ENCODE measurements around the gene SKA1. TPM values are rescaled to one million over a fixed set of nuclear protein-coding genes. Genes with fewer than 3 reads are reported as not detected.
A peak's percentile ranks its signal among the peaks of the same experiment; 100 is the strongest.
"Not testable (repeated sequence)": the region's sequence is repeated elsewhere in the genome, so short reads cannot be mapped to it uniquely, and the experiment has no call there.

SKA1 gene
- polyA plus RNA-seq, 3 donors, result 5.8 to 8.9 (median 7.7) TPM

DNA sequence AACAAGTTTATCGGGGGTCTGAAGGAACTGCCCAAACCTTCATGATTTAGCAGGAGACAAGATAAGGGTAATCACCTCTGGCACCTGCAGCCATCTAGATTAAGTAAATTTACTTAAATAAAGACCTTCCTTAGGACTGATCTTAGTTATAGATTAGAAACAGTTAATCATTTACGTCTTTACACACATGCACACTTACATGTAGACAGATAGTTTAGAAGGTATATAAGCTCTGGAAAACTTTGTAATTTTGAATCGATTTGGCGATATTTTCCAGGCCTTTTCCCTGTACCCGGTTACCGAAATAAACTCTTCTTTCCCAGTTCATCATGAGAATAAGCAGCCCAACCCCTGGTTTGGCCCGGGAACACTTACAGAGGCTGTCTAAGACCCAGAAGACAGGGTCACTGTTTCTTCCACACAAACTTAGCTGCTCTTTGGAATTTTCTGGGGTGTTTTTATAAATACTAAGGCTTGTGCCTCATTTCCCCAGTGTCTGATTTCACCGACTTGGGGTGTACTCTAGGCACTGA lies 560 bp upstream of the SKA1 start:
- peak in 1 of 11 donors; percentile 5 for DNase-seq (ENCODE audit: extremely low read depth in 1 of 11, low read depth in 9 of 11, low spot score in 4 of 11)

DNA sequence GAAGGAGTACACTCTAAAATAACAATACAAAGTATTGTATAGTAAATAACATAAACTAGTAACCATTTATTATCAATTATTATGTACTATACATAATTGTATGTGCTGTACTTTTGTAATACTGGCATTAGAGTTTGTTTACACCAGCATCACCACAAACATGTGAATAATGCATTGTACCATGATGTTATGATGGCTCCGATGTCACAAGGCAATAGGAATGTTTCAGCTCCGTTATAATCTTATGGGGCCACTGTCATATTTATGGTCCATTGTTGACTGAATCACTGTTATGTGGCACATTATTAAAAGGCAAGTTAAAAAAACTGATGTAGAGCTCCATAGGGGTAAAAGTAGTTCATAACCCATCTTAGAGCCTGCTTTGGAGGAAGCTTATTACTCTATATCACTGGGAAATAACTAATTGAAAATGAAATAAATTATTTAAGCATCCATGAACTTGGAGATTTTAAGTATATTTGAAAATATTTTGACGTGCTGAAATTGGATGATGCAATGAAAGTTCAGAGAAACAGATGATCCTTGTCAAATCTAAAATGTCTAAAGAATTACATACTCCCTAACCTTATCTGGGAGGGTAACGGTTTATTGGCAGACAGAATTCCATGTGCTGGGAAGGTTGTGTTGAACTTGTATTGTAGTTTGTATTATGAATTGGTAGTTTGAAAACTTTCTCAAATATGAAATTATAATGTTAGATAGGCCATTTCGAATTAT lies 2.4 kb downstream of the SKA1 start:
- no peak for DNase-seq (ENCODE audit: extremely low read depth in 1 of 11, low read depth in 9 of 11, low spot score in 4 of 11)

DNA sequence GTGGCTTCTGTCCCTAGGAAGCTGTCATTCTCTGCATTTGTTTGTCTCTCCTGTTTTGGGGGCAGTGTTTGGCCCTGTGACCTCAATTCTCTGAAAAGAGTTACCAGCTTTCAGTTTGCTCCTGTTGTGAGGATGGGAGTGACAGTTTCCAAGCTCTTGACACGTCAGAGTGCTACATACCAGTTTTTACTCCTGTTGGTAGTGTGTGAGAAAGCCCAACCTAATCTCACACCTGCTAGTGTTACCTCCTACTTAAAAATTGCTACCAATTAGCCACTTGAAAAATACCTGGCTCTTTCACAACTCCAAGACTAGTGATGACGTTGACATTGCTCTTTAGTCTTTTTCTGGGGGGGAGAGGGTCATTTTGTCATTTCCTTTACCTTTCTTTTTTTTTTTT lies 14.1 kb downstream of the SKA1 start:
- DNase-seq (ENCODE audit: extremely low read depth in 1 of 11, low read depth in 9 of 11, low spot score in 4 of 11), result no peak

DNA sequence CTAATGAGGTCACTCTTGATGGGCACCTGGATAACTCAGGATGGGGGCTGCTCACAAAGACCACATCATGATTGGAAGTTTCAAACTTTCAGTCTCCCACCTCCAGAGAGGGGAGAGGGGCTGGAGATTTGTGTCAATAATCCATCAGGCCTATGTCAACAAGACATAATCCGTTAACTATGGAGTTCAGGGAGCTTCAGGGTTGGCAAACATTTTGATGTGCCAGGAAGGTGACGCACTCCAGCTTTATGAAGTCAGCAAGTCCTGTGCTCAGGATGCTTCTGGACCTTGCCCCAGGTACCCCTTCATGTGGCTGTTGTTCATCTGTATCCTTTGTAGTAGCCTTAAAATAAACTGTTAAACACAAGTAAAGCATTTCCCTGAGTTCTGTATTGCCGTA lies 19.0 kb downstream of the SKA1 start:
- DNase-seq (ENCODE audit: extremely low read depth in 1 of 11, low read depth in 9 of 11, low spot score in 4 of 11), result no peak

DNA sequence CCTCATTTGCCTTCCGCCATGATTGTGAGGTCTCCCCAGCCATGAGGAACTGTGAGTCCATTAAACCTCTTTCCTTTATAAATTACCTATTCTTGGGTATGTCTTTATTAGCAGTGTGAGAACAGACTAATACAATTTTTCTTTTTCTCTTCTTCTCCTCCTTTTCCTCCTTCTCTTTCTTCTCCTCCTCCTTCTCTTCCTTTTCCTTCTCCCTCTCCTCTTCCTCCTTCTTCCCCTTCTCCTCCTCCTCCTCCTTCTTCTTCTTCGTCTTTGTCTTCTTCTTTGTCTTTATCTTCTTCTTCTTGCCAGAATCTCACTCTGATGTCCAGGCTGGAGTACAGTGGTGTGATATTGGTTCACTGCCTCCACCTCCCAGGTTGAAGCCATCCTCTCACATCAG lies 20.2 kb downstream of the SKA1 start:
- DNase-seq (ENCODE audit: extremely low read depth in 1 of 11, low read depth in 9 of 11, low spot score in 4 of 11), result no peak

DNA sequence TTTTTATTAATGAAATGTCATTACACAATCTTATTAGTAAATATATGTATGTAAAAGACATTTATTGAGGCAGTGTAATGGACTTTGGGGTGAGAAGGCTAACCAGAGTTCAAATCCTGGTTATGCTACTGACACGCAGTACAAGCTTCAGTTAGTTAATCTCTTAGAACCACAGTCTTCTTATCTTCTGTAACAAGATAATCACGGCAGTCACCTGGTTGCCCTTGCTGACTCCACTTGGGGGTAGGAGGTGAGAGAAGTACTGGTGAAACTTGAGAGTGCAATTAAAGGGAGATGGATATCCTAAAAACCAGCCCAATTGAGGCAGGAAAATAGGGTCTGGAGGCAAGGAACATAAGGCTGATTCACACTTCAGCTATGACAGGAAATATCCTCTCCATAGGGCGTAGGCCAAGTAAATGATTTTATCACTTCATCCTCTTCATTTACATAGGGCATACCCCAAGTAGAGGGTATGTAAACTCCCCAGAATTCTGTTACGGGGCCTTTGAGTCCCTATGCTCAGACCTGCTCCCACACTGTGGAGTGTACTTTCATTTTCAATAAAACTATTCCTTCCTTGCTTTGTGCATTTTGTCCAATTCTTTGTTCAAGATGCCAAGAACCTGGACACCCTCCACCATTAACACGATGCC lies 21.3 kb downstream of the SKA1 start:
- DNase-seq (ENCODE audit: extremely low read depth in 1 of 11, low read depth in 9 of 11, low spot score in 4 of 11), result no peak

DNA sequence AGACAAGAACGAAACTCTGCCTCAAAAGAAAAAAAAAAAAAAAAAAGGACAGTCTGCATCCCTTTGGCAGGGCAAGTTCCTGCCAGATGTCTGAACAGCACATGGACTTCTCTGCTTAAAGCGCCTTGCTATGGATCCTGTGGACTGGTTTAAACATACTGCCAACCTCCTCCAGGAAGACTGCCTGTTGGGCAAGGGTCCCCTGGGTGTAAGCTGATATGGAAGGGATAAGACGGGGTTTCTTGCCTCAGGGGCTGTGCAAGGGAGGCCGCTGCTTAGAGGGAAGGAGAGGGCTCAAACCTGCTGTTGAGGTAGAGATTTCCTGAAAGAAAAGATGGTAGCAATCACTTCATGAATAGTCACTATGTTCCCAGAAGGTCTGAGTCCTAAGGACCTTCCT lies 22.2 kb downstream of the SKA1 start:
- no peak for DNase-seq (ENCODE audit: extremely low read depth in 1 of 11, low read depth in 9 of 11, low spot score in 4 of 11)

DNA sequence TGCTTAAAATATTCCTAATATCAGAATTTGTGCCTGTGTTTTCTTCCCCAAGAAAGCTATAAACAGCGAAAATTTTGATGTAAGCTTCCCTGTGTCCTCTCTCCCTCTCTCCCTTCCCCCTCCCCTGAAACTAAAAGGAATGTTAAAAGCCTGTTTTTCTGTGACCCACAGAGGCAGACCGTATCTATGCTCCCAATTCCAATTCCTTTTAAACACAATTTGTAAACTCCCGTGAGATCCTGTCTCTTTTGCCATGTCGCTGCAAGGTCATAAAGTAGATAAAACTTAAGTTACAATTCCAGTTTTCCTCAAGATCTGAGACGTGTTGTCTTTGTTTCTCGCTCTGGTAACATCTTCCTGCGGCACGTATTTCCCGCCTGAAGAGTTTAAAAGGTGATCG lies 23.3 kb downstream of the SKA1 start:
- DNase-seq (ENCODE audit: extremely low read depth in 1 of 11, low read depth in 9 of 11, low spot score in 4 of 11), result no peak

DNA sequence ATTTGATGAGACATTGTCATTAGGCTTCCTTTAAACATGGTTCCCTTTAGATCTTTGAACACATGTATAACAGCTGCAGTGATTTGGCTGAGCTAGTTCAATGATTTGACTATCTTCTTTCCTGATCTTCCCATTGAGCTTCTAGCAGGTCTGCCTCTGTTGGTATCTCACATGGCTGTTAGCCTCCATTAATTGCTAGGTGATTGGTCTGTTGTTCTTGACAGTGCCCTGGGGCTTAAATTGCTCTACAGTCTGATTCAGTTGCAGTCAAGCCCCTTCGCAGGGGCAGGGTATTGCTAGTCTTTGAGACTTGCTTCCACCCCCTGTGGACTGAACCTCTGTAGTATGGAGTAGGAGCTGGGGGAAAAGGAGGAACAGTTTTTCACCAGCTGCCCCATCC lies 24.1 kb downstream of the SKA1 start:
- DNase-seq (ENCODE audit: extremely low read depth in 1 of 11, low read depth in 9 of 11, low spot score in 4 of 11), result no peak

DNA sequence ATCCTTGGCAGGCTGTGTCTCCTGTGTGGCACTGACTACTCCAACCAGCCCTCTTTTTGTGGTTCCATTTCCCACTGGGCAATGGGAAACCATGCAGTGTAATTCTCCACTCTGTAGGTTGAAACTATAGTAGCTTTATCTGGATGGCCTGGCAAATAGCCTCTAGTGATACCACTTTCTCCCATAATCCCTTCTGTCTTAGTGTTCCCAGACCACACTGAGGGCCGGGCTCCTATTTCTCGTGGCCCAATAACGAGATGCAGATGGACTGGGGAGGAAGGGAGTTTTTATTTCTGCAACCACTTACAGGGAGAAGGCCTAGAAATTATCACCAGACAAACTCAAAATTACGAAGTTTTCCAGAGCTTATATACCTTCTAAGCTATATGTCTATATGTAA lies 24.7 kb downstream of the SKA1 start:
- no peak for DNase-seq (ENCODE audit: extremely low read depth in 1 of 11, low read depth in 9 of 11, low spot score in 4 of 11)

DNA sequence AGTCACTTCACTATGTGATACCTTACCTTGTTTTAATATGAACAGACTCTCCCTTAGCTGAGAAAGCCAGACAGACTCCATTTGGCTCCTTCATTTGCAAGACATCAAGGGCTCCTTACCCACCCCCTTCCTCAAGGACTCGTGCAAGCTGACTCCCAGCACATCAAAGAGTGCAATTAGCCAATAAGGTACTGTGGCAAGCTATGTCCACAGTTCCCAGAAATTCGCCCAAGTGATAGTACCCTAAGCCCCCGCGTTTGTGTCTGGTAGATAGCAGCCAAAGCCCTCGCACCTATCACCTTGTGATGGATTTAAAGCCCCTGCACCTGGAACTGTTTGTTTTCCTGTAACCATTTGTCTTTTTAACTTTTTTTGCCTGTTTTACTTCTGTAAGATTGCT lies 25.6 kb downstream of the SKA1 start:
- not testable (repeated sequence) for DNase-seq (ENCODE audit: extremely low read depth in 1 of 11, low read depth in 9 of 11, low spot score in 4 of 11)

DNA sequence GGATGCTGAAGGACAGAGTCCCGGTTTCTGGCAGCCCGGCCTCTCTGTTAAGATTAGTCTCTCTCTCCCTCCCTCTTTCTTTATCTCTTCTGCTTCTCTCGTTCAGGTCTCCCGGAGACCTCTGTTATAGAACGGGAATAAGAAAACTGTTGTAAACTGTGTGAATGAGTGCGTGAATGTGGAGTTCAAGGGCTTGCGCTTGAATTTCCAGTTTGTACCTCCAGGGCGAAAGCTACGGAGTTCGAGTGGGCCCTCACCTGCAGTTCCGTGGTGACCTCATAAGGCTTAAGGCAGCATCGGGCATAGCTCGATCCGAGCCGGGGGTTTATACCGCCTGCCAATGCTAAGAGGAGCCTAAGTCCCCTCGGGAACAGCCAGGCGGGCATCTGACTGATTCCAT lies 26.4 kb downstream of the SKA1 start:
- no peak for DNase-seq (ENCODE audit: extremely low read depth in 1 of 11, low read depth in 9 of 11, low spot score in 4 of 11)

DNA sequence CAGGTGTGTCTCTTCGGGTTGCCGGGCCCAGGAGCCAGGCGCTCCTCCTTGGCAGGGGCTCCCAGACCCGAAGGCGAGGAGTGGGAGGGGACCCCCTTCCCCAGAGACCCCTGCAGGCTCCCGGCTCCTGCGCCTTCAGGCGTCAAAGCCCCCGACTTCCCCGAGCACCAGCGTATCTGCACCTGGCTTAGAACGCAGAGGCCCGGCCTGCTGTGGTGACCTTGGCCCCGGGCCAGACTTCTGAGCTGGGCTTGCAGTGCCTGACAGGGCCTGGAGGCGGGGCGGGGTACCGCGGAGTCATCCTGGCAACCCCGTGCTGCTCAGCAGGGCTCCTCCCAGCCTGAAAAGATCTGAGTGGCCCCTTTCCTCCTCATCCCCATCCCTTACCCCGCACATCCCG lies 27.0 kb downstream of the SKA1 start:
- DNase-seq (ENCODE audit: extremely low read depth in 1 of 11, low read depth in 9 of 11, low spot score in 4 of 11), result peak in 1 of 11 donors; percentile 53

DNA sequence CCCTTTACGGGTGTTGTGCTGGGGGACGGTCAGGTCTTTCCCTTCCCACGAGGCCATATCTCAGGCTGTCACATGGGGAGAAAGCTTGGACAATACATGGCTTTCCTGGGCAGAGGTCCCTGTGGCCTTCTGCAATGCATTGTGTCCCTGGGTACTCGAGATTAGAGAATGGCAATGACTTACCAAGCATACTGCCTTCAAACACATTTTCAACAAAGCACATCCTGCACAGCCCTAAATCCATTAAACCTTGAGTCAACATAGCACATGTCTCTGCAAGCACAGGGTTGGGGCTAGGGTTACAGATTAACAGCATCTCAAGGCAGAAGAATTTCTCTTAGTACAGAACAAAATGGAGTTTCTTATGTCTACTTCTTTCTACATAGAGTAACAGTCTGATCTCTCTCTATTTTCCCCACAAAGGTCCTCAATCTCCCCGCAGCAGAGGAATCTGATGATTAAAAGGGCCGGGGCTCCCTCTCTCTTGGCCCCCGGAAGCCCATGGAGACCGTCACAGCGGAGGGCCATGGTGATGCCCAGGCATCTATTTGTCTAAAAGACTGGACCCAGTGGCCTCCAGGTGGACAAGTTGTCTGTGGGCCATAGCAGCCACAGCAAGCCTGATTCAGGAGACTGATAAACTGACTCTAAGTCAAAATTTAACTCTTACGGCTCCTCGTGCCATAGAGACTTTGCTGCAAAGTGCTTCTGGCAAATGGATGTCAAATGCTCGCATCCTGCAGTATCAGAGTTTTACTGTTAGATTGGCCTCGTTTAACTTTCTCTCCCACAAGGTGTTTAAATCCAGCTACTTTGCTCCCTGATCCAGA lies 30.1 kb downstream of the SKA1 start:
- not testable (repeated sequence) for DNase-seq (ENCODE audit: extremely low read depth in 1 of 11, low read depth in 9 of 11, low spot score in 4 of 11)

DNA sequence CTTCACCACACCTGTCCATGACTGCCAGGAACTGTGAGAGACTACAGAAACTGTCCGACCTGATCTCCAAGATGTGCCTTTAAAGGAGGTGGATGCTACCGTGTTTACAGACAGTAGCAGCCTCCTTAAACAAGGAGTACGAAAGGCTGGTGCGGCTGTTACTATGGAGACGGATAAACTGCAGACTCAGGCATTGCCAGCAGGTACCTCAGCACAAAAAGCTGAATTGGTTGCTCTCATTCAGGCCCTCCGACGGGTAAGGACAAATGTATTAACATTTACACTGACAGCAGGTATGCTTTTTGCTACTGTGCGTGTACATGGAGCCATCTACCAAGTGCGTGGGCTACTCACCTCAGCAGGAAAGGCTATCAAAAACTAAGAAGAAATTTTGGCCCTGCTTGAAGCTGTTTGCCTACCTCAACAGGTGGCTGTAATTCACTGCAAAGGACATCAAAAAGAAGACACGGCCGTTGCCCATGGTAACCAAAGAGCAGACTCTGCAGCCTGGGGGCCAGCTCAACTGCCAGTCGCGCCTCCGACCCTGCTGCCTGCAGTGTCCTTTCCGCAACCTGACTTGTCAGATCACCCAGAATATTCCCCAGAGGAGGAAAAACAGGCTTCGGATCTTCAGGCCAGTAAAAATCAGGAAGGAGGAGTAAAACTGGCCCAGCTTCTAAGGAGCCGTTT lies 30.9 kb downstream of the SKA1 start:
- no peak for DNase-seq (ENCODE audit: extremely low read depth in 1 of 11, low read depth in 9 of 11, low spot score in 4 of 11)

DNA sequence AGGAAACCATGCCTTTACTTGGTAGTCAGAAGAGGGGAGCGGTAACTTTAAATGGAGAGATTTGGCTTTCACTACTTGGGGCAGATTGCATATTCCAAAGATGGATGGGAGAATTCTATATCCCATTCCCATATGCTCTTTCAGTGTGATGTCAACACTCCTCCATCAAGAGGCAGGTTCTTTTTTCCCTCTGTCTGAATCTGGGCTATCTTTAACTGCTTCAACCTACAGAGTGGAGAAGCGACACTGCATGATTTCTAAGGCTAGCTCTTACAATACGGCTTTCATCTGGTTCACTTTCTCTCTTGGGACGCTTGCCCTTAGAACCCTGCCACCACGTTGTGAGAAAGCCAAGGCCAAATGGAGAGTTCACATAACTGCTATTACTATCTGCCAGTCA lies 34.4 kb downstream of the SKA1 start:
- no peak for DNase-seq (ENCODE audit: extremely low read depth in 1 of 11, low read depth in 9 of 11, low spot score in 4 of 11)

DNA sequence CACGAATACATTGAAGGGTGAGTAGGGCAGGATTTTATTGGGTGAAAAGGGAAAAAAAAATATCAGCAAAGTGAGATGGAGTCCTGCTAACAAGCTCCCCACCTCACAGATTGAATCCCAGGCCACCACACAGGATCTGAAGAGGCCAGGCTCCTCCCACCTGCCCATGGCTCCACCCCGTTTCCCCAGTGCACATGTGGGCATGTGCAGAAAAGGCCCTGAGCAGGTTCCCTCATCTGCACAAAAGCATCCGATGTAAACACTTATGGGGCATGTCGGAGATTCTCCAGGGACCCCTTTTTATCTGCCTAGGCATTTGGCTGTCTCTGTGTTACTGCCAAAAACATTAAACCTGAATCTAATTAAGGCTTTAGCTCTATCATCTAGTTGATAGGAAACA lies 35.2 kb downstream of the SKA1 start:
- DNase-seq (ENCODE audit: extremely low read depth in 1 of 11, low read depth in 9 of 11, low spot score in 4 of 11), result no peak

DNA sequence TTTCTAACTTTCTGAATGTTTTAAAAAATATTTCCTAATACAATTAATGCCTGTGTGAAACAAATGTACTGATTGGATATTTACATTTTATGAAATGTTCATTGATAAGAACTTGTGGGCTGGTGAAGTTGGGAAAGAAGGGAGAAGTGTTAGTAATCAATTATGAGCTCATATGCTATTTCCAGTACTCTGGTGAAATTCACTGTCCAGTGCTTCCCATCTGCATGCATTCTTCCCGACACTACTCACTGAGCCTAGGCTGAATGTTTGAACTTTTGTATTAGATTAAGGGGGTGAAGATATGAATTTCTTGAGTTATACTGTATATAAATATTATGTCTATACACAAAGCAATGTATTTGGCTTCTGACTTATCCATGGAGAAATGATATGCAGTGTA lies 36.0 kb downstream of the SKA1 start:
- DNase-seq (ENCODE audit: extremely low read depth in 1 of 11, low read depth in 9 of 11, low spot score in 4 of 11), result no peak

DNA sequence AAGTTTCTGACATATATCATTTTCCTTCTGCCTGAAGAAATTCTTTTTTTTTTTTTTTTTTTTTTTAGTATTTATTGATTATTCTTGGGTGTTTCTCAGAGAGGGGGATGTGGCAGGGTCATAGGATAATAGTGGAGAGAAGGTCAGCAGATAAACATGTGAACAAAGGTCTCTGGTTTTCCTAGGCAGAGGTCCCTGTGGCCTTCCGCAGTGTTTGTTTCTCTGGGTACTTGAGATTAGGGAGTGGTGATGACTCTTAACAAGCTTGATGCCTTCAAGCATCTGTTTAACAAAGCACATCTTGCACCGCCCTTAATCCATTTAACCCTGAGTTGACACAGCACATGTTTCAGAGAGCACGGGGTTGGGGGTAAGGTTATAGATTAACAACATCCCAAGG lies 42.0 kb downstream of the SKA1 start:
- DNase-seq (ENCODE audit: extremely low read depth in 1 of 11, low read depth in 9 of 11, low spot score in 4 of 11), result not testable (repeated sequence)
